Neural progenitor cell (in vitro differentiated cells): ENCODE results near the gene CHAC1.

Experiments used
- CTCF ChIP-seq: fragments of 200-600 bp; sonication (generic); IDR thresholded peaks from 2 replicates; pipeline ENCODE4 v1.5.1; 2017; ENCODE audit warnings: antibody characterized with exemption, mild to moderate bottlenecking
- EZH2 ChIP-seq: fragments of 200-600 bp; sonication (generic); IDR thresholded peaks from 2 replicates; pipeline ENCODE4 v1.6.1; 2017; ENCODE audit warnings: antibody characterized with exemption, mild to moderate bottlenecking, moderate library complexity
- EZH2phosphoT487 ChIP-seq: fragments of 200-600 bp; sonication (generic); IDR thresholded peaks from 2 replicates; pipeline ENCODE4 v1.6.1; 2017; ENCODE audit warnings: antibody characterized with exemption

DNA sequence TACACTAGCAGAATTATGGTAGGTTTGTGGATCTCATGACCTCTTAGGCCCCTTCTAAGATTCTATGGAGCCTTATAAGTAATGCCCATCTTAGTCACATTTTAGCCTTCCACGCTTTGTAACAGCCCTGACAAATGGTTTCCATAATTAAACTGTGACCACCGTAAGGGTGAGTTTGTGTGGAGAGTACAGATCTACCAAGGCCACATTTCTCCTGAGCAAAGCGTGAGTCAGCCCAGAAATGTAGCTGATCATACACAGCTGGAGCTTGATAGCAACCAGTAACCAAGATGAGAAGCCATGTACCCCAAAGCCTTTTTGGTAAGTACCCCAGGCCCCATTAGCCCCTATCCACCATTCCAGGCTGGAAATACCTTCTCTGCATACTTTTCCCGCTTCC, 31.7 kb downstream of the CHAC1 start:
- TF ChIP-seq CTCF (no peak), EZH2phosphoT487 (no peak), EZH2 (no peak)
